Body of pancreas (tissue), 4 donors: Measurements from ENCODE around the gene COL5A1. TPM values are rescaled to one million over a fixed set of nuclear protein-coding genes. Genes with fewer than 3 reads are reported as not detected.

Experiments
- ATAC-seq: fragments of 150-250 bp; one replicate; pipeline ENCODE4 v1.9.1; 2016
- DNase-seq, 4 donors: peaks; one replicate each; pipeline ENCODE4 v3.0.0-alpha.2; 2019
- H3K27ac ChIP-seq, 4 donors: fragments of 200-600 bp; sonication (generic); 1 replicate in 3 of 4; 2 replicates in 1 of 4; pipeline versions ENCODE4 v1.5.1 to v1.6.1; 2016 to 2019; ENCODE audit warnings: mild to moderate bottlenecking in 1 of 4, mixed read lengths in 1 of 4, moderate library complexity in 1 of 4
- H3K27me3 ChIP-seq, 2 donors: fragments of 200-600 bp; sonication (generic); one replicate each; pipeline ENCODE4 v1.6.0; 2016; ENCODE audit warnings: mild to moderate bottlenecking in 1 of 2
- H3K36me3 ChIP-seq, 2 donors: fragments of 200-600 bp; sonication (generic); replicated peaks in 1 of 2; 2 replicates each; pipeline ENCODE4 v1.5.1; 2016; ENCODE audit warnings: low read depth in 2 of 2; ENCODE audit not compliant: insufficient read depth in 1 of 2
- H3K4me1 ChIP-seq: fragments of 200-600 bp; sonication (generic); one replicate; pipeline ENCODE4 v1.6.0; 2016
- H3K4me3 ChIP-seq, 2 donors: fragments of 200-600 bp; sonication (generic); 1 replicate in 1 of 2; 2 replicates in 1 of 2; pipeline ENCODE4 v1.5.1; 2016 to 2019
- H3K9me3 ChIP-seq, 3 donors: fragments of 200-600 bp; sonication (generic); 1 replicate in 2 of 3; 2 replicates in 1 of 3; pipeline ENCODE4 v1.5.1; 2016
- POLR2A ChIP-seq, 3 donors: fragments of 450-650 bp; IDR thresholded peaks; one replicate each; pipeline ENCODE4 v1.6.1; 2016; ENCODE audit warnings: antibody characterized with exemption in 3 of 3, mild to moderate bottlenecking in 2 of 3
- WGBS, 2 donors: methylation state at CpG; one replicate each; pipeline ENCODE4 v1.1.5; 2017; 5-methylcytosine and 5-hydroxymethylcytosine counted together
- intact Hi-C: fragments of 100-400 bp; cut with DNase I; formaldehyde crosslinking; loops from one replicate; pipeline ENCODE4 v1.15.1; 2023
- total RNA-seq, 2 donors: library from RNA; depleted of rRNA; stranded (reverse); fragments of >200 nt; gene quantifications; one replicate each; pipeline ENCODE4 v1.1.0, GENCODE V29; 2016
- TF ChIP-seq, protein P1 (sequence below), 7 experiments: fragments of 450-650 bp in 4 of 7; fragments of 200-600 bp in 3 of 7; sonication (generic) in 3 of 7; IDR thresholded peaks; one replicate each; pipeline ENCODE4 v1.5.1; 2016 to 2019; ENCODE audit warnings: antibody characterized with exemption in 7 of 7

The COL5A1 gene
- total RNA-seq, 2 donors from 2014 or later, result 7.0 to 14.5 TPM

DNA sequence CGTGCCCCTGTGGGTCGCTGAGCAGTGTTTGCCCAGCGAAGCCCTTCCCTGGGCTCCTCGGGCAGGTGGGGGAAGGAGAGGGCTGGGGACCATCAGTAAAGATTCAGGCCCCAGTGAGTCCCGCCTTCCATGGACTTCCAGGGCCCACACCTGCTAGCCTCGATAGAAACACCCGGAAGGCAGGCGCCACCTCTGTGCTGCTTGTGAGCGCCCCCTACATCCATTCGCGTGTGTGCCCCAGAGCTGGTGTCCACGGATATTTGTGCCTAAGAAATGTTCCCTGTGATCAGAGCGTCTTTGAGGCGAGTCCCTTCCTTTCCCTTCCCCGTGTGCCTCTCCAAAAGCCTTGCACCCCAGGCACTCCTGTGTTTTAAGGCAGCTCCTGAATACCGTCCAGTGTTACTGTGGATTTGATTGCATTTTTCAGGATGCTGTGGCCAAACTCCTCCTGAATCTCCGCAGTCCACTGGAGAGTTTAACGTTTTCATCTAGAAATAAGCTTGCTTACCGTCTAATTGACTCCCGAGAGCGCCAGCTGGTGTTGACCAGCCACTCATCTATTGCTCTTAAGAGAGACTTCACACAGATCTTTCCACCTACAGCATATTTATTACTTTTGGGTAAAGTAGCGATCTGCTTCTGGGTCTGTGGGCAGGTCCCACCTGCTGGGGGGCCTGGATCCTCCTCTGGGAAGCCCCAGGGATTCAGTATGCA is 101.4 kb downstream of the COL5A1 start:
- H3K9me3 ChIP-seq, result no peaks in the 10 kb centered on the region
- H3K4me1 ChIP-seq, result no peaks in the 10 kb centered on the region
- ATAC-seq (no peak), DNase-seq (no peak)
- intact Hi-C loops, result no loop called here
- TF ChIP-seq, protein P1, sequence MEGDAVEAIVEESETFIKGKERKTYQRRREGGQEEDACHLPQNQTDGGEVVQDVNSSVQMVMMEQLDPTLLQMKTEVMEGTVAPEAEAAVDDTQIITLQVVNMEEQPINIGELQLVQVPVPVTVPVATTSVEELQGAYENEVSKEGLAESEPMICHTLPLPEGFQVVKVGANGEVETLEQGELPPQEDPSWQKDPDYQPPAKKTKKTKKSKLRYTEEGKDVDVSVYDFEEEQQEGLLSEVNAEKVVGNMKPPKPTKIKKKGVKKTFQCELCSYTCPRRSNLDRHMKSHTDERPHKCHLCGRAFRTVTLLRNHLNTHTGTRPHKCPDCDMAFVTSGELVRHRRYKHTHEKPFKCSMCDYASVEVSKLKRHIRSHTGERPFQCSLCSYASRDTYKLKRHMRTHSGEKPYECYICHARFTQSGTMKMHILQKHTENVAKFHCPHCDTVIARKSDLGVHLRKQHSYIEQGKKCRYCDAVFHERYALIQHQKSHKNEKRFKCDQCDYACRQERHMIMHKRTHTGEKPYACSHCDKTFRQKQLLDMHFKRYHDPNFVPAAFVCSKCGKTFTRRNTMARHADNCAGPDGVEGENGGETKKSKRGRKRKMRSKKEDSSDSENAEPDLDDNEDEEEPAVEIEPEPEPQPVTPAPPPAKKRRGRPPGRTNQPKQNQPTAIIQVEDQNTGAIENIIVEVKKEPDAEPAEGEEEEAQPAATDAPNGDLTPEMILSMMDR (IDR thresholded peaks at IDR 0.05), result no peak
- TF ChIP-seq POLR2A (IDR thresholded peaks at IDR 0.05), result no peak
- no peak overlapping the region for H3K4me3 ChIP-seq
- H3K27me3 ChIP-seq, result no peaks in the 10 kb centered on the region
- no peaks in the 10 kb centered on the region for H3K36me3 ChIP-seq
- H3K27ac ChIP-seq, result no peak overlapping the region
- 57 to 61% methylated on average over 16 to 22 of the region's 22 CpGs for WGBS, 2 donors

DNA sequence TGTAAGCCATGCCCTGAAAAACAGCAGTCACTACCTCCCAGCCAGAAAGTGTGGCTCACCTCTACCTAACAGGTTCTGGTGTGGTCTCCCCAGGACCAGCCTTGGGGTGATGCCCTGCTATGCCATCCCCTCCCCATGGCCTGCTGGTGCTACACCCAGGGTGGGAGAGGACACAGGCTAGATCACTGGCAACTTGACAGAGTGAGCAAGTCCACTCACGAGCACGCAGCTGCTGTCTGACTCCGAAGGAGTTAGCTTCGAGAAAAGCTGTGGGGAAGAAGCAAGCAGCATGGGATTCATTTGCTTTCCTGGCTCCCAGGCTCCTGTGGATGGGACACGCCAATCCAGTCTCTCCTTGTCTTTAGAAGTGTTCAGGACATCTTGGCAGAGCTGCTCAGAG is 102.2 kb downstream of the COL5A1 start:
- DNase-seq, result no peak
- H3K4me3 ChIP-seq, result no peak overlapping the region
- intact Hi-C loops, result no loop called here

DNA sequence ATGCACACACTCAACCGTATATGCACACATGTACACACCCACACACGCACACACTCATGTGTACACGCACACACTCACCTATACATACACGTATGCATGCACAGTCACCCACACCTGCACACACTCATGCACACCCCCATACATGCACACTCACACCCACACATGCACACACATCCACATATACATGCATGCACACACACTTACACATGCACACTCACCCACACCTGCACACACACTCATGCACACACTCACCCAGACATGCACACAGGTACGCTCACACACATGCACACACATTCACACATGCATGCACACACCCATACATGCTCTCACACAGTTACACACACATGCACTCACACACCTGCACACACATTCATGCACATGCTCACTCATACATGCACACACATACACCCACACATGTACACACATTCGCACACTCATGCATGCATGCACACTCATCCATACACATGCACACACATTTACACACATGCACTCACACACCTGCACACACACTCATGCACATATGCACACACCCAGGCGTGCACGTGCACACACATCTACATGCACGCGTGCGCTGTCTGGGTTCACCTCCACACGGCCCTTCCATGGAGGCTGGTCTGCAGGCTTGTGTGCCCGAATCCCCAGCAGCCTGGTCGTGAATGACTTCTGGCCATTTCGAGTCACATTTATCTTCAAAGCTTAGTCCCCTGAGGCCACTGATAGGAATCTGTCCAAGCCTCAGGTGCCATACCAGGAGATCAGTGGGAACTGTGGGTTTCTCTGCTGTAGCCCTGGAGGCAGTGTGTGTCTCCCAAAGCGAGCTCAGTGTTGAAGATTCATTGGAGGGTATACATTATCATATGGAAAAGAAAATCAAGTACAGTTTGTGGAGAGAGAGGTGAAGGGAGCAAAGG is 103.0 kb downstream of the COL5A1 start:
- 76 to 78% methylated on average over 16 of the region's 16 CpGs for WGBS, 2 donors
- no peaks in the 10 kb centered on the region for H3K27me3 ChIP-seq
- H3K36me3 ChIP-seq, result no peaks in the 10 kb centered on the region
- intact Hi-C loops, result no loop called here
- H3K9me3 ChIP-seq, result no peaks in the 10 kb centered on the region
- H3K4me1 ChIP-seq, result peaks cover 6% of the 10 kb centered on the region
- no peak overlapping the region for H3K4me3 ChIP-seq
- DNase-seq (no peak), ATAC-seq (no peak)
- H3K27ac ChIP-seq, result no peak overlapping the region
- TF ChIP-seq, protein P1 (IDR thresholded peaks at IDR 0.05), result no peak
- no peak for TF ChIP-seq POLR2A (IDR thresholded peaks at IDR 0.05)

More for the DNA sequence above, 102.2 kb downstream of the COL5A1 start:
- H3K4me1 ChIP-seq, result peaks cover 3% of the 10 kb centered on the region
- no peaks in the 10 kb centered on the region for H3K9me3 ChIP-seq
- H3K36me3 ChIP-seq, result no peaks in the 10 kb centered on the region
- ATAC-seq, result no peak
- TF ChIP-seq, protein P1 (IDR thresholded peaks at IDR 0.05), result no peak
- TF ChIP-seq POLR2A (IDR thresholded peaks at IDR 0.05), result no peak
- WGBS, 2 donors, result 31 to 46% methylated on average over 3 to 5 of the region's 5 CpGs
- H3K27me3 ChIP-seq, result no peaks in the 10 kb centered on the region
- H3K27ac ChIP-seq, result no peak overlapping the region

DNA sequence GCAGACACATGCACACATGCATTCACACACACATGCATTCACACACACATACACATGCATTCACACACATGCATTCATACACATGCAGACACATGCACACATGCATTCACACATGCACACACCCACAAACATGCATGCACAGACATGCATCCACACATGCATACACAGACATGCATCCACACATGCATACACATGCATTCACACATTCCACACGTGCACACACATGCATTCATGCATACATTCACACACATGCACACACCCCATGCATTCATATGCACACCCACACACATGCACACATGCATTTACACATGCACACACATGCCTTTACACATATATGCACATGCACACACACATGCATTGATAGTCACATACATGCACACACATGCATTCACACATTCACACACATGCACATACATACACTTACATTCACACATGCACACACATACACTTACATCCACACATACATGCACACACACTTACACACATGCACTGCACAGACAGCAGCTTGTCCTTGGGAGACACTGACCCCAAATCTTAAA is 106.4 kb downstream of the COL5A1 start:
- Histone ChIP-seq H3K4me1 (peaks cover 6% of the 10 kb centered on the region), H3K4me3 (no peak overlapping the region), H3K9me3 (no peaks in the 10 kb centered on the region), H3K27ac (no peak overlapping the region), H3K27me3 (no peaks in the 10 kb centered on the region), H3K36me3 (no peaks in the 10 kb centered on the region)
- ATAC-seq, result no peak
- no peak for TF ChIP-seq POLR2A (IDR thresholded peaks at IDR 0.05)
- TF ChIP-seq, protein P1 (IDR thresholded peaks at IDR 0.05), result no peak
- DNase-seq, result no peak
- intact Hi-C loops, result no loop called here
- WGBS, 2 donors, result 88 to 100% methylated on average over 1 of the region's 1 CpG
